Esophagus muscularis mucosa (tissue), 4 donors: Measurements from ENCODE around the gene LIMS1.

Source experiments
- EP300 ChIP-seq: sonication (generic); formaldehyde crosslinking; IDR thresholded peaks from one replicate; pipeline ENCODE4 v1.6.1; 2017; ENCODE audit warnings: antibody characterized with exemption
- POLR2A ChIP-seq: fragments of 450-650 bp; IDR thresholded peaks from one replicate; pipeline ENCODE4 v1.6.1; 2017; ENCODE audit warnings: antibody characterized with exemption, moderate library complexity, mild to moderate bottlenecking, low read depth
- TF ChIP-seq, protein P1 (sequence below), 3 experiments: fragments of 200-600 bp in 2 of 3; fragments of 450-650 bp in 1 of 3; sonication (generic) in 2 of 3; IDR thresholded peaks; one replicate each; pipeline ENCODE4 v1.5.1; 2017 to 2019; ENCODE audit warnings: antibody characterized with exemption in 3 of 3, mild to moderate bottlenecking in 2 of 3, moderate library complexity in 1 of 3

DNA sequence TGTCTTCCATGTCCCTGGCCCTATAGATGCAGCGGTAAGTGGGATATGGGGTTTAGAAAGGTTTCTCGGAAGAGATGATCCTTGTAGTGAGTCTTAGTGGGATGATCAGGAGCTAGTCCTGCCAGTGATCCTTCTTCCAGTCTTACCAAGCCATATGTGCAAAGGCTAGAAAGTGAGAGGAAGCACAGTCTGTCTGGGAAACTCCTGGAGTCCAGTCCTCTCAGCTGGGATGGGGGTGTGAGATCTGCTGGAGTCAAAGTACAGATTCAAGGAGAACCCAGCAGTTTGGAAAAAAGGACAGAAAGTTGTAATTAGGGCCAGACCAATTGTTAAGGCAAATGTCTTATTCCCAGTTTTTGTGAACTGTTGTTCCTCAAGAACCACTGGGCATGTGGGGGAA lies 83.3 kb downstream of the LIMS1 start:
- no peak for TF ChIP-seq EP300
- TF ChIP-seq, protein P1, sequence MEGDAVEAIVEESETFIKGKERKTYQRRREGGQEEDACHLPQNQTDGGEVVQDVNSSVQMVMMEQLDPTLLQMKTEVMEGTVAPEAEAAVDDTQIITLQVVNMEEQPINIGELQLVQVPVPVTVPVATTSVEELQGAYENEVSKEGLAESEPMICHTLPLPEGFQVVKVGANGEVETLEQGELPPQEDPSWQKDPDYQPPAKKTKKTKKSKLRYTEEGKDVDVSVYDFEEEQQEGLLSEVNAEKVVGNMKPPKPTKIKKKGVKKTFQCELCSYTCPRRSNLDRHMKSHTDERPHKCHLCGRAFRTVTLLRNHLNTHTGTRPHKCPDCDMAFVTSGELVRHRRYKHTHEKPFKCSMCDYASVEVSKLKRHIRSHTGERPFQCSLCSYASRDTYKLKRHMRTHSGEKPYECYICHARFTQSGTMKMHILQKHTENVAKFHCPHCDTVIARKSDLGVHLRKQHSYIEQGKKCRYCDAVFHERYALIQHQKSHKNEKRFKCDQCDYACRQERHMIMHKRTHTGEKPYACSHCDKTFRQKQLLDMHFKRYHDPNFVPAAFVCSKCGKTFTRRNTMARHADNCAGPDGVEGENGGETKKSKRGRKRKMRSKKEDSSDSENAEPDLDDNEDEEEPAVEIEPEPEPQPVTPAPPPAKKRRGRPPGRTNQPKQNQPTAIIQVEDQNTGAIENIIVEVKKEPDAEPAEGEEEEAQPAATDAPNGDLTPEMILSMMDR (IDR thresholded peaks at IDR 0.05), result no peak
- no peak for TF ChIP-seq POLR2A
